Stimulated activated CD4-positive, alpha-beta T cell treated with anti-CD3 and anti-CD28 coated beads, Interleukin-1b, Interleukin-23, amount 100 ng/mL, for 4 hours (primary cell): ENCODE results near the gene EPHA2.
"Not testable (repeated sequence)": the region's sequence is repeated elsewhere in the genome, so short reads cannot be mapped to it uniquely, and the experiment has no call there.

ENCODE experiments used
- DNase-seq, 2 donors: peaks; one replicate each; pipeline ENCODE4 v3.0.0-alpha.2; 2020; ENCODE audit warnings: low read depth in 2 of 2

EPHA2 gene

DNA sequence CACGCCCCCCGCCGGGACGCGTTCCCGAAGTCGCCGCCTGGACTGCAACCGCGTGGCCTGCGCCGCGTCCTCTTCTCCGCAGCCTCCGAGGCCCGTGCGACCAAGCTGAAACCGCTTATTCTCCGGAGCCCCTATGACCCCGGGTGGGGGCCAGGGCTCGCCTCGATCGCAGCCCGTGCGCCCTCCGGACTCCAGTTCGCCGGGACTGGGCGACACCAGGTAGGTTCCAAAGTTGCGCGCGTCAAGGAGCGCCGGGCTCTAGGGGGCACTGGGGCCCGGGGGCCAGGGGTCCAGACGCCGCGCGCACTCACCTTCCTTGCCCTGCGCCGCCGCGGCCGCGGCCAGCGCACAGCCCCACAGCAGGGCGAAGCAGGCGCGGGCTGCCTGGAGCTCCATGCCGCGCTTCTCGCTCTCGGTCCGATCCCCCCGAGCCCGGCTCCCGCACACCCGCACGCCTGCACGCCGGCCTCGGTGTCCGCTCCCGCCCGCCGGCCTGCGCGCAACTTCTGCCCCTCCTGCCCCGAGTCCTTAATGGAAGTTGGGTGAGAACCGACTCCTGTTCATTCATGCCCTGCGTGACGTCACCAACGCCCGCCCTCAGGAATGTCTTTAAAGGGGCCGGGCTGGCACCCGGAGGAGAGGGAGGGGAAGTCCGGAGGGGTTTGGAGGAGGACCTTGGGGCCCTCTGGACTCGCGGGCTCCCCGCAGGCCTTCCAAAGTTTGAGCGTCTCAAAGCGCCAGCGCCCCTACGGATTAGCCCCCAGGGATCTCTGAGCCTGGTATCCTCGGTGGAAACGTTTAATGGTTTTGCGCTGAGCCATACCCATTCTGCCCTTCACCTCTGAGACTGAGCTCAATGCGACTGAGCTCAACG lies at the start of gene EPHA2:
Gene EPHA2, minus strand, starts transcription at position 533 of the 874 bp plus-strand sequence. Its CDS starts 137 bp downstream, at position 396.
- peak in 1 of 2 donors; percentile 17 for DNase-seq

DNA sequence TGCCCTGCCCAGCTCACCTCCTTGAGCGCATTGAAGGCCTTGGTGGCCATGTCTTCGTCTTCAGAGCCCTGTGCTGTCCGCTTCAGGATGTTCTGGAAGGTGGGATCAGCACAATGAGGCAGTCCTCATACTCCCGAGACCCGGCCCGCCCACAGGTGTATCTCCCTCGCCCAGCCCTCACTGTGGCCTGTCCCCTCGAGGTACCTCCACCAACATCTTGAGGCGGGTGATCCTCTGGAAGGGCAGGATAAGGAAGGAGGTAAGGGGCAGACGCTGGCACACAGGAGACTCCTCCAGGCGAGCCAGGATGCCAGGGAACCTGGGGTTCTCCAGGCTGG lies 49.4 kb upstream of the EPHA2 start:
- no peak for DNase-seq

DNA sequence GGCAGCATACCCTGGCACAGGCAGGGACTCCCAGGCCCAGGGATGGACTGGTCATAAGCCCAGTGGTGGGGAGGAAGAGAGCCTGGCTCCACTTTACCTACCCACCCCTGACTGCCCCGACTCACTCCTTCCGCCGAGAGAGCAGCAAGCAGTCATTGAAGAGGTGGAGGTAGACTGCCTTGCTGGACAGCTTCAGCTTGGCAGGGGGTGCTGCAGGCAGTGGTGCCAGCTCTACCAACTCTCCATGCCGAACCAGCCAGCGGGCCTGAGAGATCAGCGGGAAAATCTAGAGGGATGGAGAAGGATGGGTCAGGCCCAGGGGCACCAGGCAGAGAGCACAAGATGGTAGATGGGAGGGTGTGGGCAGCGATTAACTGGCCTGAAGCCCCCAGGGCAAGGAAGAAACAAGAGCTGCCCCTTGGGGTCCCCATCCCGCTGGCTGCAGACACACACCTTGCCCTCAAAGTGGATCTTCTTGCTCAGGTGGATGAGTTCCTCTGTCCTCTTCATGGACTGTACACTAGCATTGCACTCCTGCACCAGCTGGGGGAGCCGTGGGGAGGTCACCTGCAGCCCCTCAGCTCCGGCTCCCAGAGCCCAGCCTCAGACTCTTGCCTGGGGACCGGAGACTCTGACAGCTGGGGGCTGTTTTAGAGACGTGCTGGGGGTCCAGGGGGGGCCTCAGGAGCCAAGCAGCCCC lies 48.9 kb upstream of the EPHA2 start:
- peak in 1 of 2 donors; percentile 17 for DNase-seq

DNA sequence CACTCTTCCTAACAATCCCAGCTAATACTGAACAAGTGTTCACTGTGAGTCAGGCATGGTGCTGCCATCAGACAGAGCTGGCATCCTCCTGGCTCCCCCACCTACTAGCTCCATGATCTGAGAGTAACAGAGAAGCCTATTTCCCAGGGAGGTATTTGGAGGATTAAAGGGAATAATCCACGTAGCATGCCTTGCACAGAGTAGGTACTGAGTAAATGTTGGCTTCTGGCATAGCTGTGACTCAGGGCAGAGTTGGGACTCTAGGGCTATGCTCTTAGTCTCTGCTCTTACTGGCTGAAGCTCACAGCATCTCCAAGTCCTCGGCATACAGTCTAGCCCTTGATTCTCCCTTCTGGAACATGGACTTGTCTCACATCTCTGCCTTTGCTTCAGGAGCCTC lies 48.3 kb upstream of the EPHA2 start:
- DNase-seq = no peak

DNA sequence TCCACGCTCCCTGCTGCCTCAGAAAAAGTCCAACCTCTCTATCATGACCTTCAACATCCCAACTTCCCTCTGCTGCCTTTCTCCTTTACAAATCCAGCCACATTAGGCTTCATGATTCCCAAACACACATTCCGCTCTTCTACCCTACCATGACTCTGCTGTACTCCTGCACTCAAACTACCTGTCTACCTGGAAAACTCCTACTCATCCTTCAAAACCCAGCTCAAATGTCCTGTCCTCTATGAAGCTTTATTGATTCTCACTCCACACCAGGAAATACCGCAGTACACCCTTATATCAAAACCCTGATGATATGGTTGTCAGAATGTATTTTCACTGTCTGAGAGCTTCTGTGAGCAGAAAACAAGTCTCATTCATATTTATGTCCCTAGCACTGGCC lies 47.7 kb upstream of the EPHA2 start:
- DNase-seq = no peak

DNA sequence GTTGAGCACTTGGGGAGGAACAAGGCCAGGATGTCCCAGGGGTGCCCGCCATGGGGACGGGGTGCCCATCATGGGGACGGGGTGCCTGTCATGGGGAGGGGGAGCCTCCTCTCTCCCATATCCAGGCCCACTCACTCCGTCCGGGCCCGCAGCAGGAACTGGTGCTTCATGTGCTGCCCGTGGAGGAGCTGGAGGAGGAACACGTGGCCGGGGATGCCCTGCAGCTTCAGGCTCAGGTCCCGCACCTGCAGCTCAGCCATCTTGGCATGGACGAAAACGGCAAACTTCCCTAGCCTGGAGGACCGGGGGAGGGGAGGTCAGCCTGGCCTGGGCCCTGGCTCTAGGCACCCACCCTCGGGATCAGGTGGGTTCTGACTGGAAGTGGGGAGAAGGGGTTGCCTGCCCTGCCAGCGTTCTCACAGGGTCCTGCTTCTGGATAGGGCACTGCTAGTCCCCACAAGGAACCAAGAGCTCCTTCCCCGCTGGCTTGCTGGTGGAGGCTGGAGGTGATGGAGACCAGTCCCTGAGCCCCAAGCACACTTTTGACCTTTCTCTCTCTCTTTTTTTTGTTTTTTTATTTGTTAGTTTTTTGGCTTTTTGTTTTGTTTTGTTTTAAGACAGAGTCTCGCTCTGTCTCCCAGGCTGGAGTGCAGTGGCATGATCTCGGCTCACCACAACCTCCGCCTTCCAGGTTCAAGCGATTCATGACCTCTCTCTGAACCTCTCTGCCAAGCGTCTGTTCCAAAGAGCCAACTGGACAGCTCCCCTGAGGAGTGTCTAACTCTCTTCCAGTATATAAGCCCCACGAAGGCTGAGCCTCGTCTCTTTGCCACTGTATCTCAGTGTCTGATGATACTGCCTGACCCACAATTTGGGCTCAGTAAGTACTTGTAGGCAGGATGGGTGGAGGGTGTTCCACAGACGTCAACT lies 46.7 kb upstream of the EPHA2 start:
- no peak for DNase-seq

DNA sequence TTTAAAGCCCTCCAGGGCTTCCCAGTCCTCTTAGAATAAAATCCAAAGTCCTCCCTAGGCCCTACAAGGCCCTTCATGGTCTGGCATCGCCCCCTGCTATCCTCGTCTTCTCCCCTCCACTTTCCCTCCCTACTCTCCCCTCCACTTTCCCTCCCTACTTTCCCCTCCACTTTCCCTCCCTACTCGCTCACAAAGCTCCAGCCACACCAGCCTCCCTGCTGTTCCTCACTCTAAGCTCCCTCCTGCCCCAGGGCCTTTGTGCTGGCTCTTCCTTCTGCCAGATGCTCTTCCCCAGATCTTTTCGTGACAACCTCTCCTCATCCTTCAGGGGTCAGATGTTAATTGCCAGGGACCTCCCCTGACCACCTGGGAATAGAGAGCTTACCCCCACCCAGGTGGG lies 43.8 kb upstream of the EPHA2 start:
- DNase-seq = no peak

DNA sequence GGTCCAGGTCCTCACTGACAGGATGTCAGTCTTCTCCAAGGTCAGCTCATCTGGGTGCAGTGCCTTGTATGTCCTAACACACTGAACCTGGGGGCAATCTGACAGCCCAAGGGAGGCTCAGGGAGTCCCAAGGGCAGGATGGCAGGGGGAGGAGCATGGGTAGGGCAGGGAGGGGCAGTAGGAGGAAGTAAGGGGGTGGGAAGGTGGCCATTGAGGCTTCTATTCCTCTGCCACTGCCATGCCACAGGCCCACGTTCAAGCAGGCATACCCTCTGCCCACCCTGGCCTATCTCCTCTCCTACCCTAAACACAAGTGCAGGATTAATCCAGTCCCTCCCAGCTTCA lies 43.3 kb upstream of the EPHA2 start:
- no peak for DNase-seq

DNA sequence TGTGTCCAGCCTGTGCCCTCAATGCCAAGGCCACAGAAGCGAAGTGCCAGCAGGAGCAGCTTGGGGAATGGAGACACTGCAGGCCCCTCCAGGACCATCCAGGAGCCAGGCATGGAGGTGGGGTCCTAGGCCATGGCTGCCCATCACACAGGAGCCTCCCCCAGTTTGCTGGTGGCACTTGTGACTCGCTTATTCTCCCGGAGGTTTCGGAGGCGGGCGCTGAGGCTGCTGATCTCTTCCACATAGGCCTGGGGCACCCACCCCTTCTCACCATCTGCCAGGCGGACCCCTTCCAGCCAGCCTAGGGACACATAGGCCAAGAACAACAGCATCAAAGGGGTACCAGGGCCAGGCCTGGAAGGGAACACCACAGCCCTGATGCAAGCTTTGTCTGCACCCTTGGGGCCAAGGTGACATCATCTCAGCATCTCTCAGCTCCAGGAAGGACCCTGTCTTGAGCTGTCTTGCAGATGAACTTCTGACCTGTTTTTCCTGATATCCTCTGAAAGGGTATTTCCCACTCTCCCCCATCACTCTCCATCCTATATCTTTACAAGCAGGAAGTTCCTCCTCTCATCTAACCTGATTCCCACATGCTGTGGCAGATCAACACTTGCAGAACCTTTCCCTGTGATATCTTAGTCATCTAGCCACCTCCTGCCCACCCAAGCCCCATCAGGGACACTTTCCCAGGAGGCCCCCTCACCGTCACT lies 42.7 kb upstream of the EPHA2 start:
- DNase-seq = no peak

DNA sequence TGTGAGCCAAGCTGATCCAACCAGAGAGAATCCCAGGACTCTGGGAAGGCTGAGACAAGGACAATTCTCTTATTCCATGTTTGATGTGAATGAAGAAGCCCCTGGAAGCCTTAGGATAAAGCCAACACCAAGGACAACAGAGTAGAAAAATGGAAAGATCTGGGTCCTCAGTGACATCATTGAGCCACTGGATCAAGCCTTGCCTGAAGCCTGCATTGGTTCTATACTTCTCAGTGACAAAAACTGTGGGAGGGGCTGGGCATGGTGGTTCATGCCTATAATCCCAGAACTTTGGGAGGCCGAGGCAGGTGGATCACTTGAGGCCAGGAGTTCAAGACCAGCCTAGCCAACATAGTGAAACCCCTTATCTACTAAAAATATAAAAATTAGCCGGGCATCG lies 41.0 kb upstream of the EPHA2 start:
- DNase-seq = no peak

DNA sequence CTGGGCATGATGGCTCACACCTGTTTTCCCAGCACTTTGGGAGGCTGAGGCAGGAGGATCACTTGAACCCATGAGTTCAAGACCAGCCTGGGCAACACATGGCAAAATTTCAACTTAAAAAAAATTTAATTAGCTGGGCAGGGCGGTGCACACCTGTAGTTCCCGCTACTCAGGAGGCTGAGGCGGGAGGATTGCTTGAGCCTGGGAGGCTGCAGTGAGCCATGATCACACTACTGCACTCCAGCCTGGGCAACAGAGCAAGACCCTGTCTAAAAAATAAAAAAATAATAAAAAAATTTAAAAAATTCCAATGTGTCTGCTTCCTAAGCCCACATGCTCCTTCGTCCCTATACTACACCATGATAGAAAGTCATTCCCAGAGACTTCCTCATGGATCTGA lies 40.3 kb upstream of the EPHA2 start:
- DNase-seq = not testable (repeated sequence)

DNA sequence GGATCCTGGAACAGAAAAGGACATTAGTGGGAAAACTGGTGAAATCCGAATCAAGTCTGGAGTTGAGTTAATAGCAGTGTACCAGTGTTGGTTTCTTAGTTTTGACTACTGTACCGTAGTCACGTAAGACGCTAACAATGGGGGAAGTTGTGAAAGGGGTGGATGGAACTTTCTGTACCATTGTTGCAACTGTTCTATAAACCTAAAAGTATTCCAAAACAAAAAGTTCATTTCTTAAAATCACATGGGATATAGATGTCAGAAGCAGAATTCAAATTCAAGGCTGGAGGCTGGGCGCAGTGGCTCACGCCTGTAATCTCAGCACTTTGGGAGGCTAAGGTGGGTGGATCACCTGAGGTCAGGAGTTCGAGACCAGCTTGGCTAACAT lies 39.6 kb upstream of the EPHA2 start:
- DNase-seq = no peak

DNA sequence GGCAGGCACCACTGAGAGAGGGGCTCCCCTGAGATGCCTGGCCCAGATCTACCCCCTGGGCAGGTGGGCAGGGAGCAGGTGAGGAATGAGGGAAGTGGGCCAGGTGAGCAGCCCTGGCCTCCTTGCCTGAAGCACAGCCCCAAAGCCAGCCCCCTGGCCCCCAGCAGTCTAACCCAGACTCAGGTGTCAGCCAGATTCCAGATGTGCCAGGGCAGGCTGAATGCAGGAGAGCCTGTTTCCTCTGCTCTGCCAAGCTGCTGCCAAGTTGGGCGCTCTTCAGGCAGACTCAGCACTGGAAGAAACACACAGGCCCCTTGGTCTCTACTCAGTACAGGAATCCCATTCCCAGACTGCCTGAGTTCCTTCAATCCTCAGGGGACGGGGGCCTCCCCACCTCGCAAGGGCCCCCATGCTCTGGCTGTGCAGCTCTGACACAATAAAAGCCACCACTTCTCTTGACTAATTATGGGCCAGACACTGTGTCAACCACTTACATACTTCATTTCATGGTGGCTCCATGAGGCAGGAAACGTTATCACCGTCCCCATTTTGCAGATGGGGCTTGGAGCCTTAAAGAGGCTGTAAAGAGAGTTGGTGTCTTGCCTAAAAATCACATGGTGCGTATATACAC lies 36.2 kb upstream of the EPHA2 start:
- DNase-seq = no peak

DNA sequence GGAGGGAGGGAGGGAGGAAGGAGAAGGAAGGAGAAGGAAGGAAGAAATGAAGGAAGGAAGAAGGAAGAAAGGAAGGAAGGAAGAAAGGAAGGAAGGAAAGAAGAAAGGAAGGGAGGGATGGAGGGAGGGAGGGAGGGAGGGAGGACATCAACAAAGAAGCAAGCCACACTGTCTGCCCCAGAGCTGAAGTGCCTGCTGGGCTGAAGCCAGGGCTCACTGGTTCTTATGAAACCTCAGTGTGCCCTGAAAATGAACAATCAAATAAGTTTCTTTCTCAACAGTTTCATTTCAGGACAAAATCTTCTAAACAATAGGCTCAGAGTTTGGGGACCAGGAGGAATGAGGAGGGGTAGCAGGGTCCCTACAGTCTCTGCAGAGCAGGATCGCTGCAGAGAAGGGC lies 35.4 kb upstream of the EPHA2 start:
- DNase-seq = no peak

DNA sequence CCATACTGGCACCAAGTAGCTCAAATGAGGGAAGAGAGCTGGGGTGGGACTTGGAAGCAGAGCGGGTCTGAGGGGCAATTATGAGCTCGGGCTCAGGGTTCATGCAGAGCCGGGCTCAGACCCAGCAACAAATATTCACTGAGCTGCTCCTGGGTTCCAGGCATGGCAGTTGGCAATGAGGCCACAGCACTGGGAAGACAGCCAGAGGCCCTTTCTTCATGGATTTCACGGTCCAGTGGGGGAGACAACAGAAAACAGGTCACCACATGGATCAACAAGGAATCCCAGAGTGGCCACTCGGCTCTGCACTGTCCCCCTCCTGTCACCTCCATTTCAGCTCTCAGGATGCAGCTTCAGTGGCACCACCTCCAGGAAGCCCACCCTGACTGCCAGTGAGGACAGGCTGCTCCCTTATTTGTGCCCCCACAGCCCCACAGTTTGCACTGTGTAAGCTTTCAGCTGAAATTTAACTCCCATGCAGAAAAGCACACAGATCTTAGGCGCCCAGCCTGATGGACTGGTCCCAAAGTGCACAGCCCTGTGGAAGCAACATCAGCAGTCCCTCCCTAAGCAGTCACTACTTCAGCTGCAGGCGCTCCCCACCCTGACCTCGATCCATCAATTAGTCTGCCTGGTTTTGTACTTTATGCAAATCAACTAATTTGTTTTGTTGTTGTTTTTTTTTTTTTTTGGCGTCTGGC lies 34.2 kb upstream of the EPHA2 start:
- DNase-seq = no peak

DNA sequence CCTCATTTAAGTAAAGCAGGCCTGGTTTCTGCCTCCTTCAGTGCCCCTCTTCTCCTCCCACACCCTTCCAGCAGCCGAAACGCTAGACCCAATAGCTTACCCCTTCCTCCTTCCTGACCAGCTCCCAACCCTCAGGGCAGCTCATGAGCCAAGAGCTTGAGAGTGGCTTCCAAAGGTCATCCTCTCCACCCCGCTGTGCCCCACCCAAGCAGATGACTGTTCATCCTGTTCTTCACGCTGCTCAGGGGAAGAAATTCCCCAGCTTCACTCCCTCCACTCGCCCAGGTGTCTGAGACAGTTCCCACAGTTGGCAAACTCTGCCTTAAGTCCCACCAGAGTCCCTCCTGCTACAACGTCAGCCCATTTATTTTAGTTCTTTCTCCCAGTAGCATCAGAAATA lies 33.1 kb upstream of the EPHA2 start:
- DNase-seq = no peak

DNA sequence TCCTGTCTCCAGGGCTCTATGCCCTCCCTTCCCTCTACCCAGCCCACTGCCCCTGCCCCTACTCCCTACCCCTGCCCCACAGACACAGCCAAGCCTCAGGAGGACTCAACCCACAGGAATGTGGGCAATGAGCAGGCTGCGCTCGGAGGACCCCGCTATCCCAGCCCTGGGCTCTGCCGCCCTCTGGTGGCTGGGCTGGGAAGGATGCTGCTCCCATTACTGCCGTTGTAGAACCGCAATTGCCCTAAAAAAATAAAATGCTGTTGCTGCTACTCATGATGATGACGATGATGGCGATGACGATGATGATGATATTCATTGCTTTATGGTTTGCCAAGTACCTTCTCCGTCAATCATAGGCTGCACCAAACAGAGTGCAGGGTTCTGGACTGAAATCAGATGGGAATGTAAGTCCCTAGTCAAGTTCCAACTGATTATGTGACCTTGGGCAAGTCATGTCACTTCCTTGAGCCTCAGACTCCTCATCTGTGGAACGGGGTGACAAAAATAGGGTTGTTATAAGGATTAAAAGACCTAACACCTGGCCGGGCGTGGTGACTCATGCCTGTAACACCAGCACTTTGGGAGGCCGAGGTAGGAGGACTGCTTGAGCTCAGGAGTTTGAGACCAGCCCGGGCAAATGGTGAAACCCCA lies 32.0 kb upstream of the EPHA2 start:
- DNase-seq = peak; percentile 72 to 79

DNA sequence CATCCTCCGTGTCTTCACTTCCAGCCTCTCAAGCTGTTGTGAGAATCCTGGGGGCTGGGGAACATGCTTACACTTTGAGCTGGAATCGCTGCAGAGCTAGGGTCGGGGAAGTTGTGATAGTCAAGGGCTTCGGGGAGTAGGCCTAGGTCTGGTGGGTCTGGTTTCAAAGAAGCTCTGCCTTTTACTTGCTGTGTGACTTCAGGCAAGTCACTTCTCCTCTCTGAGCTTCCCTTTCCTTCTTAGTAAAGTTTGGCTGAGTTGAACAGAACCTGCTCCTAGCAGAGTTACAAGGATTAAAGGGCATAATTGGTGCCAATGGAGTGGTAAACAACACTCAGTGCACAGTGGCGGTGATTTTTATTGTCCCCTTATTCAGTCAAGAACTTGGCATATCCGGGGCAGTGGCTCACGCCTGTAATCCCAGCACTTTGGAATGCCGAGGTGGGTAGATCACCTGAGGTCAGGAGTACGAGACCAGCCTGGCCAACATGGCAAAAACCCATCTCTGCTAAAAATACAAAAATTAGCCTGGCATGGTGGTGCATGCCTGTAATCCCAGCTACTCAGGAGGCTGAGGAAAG lies 30.9 kb upstream of the EPHA2 start:
- no peak for DNase-seq

DNA sequence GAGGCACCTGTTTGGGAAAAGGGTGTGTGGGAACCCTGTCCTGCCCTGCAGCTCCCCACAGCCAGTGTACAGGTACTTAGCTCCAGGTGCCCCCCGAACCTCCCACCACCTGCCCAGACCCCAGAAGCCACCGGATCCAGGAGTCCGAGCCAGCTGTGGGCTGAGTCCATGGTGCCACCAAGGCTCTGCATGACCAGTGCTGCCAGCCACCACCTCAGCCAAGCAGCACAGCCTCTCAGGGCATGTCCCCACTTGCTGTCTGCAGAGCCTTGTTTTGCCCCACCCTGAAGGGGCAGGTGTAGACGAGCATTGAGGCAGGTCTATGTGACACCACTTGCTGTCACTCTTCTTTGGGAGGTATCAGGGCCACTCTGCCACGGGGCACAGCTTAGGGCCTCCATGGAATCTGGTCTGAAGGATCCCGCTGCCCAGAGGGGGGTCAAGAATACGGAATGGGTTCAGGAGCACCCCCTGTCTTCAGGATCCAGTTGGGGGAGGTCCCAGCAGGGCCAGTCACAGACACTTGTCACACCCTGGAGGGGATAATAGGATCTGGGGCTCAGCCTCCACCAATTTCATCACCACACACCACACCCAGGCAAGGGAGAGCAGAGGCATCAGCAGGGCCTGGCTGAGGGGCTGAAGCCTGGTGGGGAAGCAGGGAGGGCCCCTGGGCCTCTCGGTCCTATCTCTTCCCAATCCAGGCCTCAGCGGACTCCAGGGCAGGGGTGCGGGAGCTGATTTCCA lies 28.9 kb upstream of the EPHA2 start:
- DNase-seq = no peak
